Measurements from ENCODE around the gene DMTF1. TPM values are rescaled to one million over a fixed set of nuclear protein-coding genes. Genes with fewer than 3 reads are reported as not detected.

The DMTF1 gene
- total and polyA plus RNA-seq, 9 of the 15 experiments (the other 6 are each of a cell fraction or from before 2014, with no cell fraction given) = 25.7 to 208 (median 74.7) TPM

DNA sequence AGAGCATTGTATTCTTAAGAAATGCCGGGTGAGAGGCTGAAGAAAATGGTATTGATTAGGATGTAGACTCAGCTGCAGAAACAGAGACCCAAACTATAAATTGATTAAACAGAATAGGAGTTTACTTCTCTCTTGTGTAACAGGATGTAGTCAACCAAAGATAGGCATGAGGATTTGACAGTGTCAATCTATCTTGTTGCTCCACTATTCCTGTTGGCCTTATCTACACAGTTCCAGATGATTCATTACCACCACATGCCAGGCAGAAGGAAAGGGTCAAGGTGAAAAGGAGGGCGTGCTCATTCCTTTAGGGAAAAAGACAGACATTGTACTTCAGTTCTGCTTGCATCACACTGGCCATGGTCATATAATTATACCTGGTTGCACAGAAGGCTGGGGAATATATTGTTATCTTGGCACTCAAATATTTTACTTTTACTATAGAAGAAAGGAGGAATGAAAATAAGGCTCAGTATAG is 11.9 kb upstream of the DMTF1 start (continued):
- TF ChIP-seq, protein P1, sequence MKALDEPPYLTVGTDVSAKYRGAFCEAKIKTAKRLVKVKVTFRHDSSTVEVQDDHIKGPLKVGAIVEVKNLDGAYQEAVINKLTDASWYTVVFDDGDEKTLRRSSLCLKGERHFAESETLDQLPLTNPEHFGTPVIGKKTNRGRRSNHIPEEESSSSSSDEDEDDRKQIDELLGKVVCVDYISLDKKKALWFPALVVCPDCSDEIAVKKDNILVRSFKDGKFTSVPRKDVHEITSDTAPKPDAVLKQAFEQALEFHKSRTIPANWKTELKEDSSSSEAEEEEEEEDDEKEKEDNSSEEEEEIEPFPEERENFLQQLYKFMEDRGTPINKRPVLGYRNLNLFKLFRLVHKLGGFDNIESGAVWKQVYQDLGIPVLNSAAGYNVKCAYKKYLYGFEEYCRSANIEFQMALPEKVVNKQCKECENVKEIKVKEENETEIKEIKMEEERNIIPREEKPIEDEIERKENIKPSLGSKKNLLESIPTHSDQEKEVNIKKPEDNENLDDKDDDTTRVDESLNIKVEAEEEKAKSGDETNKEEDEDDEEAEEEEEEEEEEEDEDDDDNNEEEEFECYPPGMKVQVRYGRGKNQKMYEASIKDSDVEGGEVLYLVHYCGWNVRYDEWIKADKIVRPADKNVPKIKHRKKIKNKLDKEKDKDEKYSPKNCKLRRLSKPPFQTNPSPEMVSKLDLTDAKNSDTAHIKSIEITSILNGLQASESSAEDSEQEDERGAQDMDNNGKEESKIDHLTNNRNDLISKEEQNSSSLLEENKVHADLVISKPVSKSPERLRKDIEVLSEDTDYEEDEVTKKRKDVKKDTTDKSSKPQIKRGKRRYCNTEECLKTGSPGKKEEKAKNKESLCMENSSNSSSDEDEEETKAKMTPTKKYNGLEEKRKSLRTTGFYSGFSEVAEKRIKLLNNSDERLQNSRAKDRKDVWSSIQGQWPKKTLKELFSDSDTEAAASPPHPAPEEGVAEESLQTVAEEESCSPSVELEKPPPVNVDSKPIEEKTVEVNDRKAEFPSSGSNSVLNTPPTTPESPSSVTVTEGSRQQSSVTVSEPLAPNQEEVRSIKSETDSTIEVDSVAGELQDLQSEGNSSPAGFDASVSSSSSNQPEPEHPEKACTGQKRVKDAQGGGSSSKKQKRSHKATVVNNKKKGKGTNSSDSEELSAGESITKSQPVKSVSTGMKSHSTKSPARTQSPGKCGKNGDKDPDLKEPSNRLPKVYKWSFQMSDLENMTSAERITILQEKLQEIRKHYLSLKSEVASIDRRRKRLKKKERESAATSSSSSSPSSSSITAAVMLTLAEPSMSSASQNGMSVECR (CRISPR knock-in tag; IDR thresholded peaks at IDR 0.05) = no peak
- TF ChIP-seq, protein P2, sequence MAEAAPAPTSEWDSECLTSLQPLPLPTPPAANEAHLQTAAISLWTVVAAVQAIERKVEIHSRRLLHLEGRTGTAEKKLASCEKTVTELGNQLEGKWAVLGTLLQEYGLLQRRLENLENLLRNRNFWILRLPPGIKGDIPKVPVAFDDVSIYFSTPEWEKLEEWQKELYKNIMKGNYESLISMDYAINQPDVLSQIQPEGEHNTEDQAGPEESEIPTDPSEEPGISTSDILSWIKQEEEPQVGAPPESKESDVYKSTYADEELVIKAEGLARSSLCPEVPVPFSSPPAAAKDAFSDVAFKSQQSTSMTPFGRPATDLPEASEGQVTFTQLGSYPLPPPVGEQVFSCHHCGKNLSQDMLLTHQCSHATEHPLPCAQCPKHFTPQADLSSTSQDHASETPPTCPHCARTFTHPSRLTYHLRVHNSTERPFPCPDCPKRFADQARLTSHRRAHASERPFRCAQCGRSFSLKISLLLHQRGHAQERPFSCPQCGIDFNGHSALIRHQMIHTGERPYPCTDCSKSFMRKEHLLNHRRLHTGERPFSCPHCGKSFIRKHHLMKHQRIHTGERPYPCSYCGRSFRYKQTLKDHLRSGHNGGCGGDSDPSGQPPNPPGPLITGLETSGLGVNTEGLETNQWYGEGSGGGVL (CRISPR knock-in tag; IDR thresholded peaks at IDR 0.05) = no peak
- no peak for TF ChIP-seq HCFC1 (IDR thresholded peaks at IDR 0.05; ENCODE audit: low read depth, low read length)
- TF ChIP-seq, protein P3, sequence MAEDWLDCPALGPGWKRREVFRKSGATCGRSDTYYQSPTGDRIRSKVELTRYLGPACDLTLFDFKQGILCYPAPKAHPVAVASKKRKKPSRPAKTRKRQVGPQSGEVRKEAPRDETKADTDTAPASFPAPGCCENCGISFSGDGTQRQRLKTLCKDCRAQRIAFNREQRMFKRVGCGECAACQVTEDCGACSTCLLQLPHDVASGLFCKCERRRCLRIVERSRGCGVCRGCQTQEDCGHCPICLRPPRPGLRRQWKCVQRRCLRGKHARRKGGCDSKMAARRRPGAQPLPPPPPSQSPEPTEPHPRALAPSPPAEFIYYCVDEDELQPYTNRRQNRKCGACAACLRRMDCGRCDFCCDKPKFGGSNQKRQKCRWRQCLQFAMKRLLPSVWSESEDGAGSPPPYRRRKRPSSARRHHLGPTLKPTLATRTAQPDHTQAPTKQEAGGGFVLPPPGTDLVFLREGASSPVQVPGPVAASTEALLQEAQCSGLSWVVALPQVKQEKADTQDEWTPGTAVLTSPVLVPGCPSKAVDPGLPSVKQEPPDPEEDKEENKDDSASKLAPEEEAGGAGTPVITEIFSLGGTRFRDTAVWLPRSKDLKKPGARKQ (CRISPR knock-in tag; IDR thresholded peaks at IDR 0.05) = no peak
- no peak for TF ChIP-seq ZNF785 (CRISPR knock-in tag; IDR thresholded peaks at IDR 0.05)
- TF ChIP-seq ZNF224 (CRISPR knock-in tag; IDR thresholded peaks at IDR 0.05) = no peak
- peak; percentile 91 for TF ChIP-seq KHSRP (IDR thresholded peaks at IDR 0.05)
- TF ChIP-seq, protein P4, sequence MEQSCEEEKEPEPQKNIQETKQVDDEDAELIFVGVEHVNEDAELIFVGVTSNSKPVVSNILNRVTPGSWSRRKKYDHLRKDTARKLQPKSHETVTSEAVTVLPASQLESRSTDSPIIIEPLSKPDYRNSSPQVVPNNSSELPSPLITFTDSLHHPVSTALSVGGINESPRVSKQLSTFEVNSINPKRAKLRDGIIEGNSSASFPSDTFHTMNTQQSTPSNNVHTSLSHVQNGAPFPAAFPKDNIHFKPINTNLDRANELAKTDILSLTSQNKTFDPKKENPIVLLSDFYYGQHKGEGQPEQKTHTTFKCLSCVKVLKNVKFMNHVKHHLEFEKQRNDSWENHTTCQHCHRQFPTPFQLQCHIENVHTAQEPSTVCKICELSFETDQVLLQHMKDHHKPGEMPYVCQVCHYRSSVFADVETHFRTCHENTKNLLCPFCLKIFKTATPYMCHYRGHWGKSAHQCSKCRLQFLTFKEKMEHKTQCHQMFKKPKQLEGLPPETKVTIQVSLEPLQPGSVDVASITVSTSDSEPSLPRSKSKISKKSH (CRISPR knock-in tag; IDR thresholded peaks at IDR 0.05) = no peak
- TF ChIP-seq ELF4 (CRISPR knock-in tag; IDR thresholded peaks at IDR 0.05) = peak; percentile 94
- no peak for TF ChIP-seq POLR3G (IDR thresholded peaks at IDR 0.05; ENCODE audit: extremely low read depth, insufficient read length, insufficient replicate concordance)

Data from K562 (cell line).